ENCODE data around the gene COPS9.

COPS9 gene

GRCh38 chr2:240121675-240122074, 14.4 kb downstream of the COPS9 start:
- no peaks in the 10 kb centered on the region for H4K20me1 ChIP-seq
- no peak overlapping the region for H3K4me3 ChIP-seq
- H3K9ac ChIP-seq: no peak overlapping the region
- no peak overlapping the region for H3K4me2 ChIP-seq
- H3K36me3 ChIP-seq: peaks cover 17% of the 10 kb centered on the region; the same call in 1 of the 2 replicates
- no peaks in the 10 kb centered on the region for H3K4me1 ChIP-seq
- H3K27ac ChIP-seq: no peak overlapping the region
- TF ChIP-seq Cebpa-rat (IDR thresholded peaks at IDR 0.05): no peak
- peaks cover 4% of the 10 kb centered on the region; the same call in 1 of the 2 replicates for H3K9me3 ChIP-seq
- no peaks in the 10 kb centered on the region for H3K27me3 ChIP-seq

GRCh38 chr2:240121190-240121589, 14.9 kb downstream of the COPS9 start:
- no peak overlapping the region for H3K9ac ChIP-seq
- H3K4me1 ChIP-seq: no peaks in the 10 kb centered on the region
- H3K27me3 ChIP-seq: no peaks in the 10 kb centered on the region
- no peak for TF ChIP-seq Cebpa-rat (IDR thresholded peaks at IDR 0.05)
- H4K20me1 ChIP-seq: no peaks in the 10 kb centered on the region
- peaks cover 13% of the 10 kb centered on the region; the same call in 1 of the 2 replicates for H3K36me3 ChIP-seq
- H3K4me3 ChIP-seq: no peak overlapping the region
- no peak overlapping the region for H3K27ac ChIP-seq
- no peak overlapping the region for H3K4me2 ChIP-seq
- H3K9me3 ChIP-seq: peaks cover 4% of the 10 kb centered on the region; the same call in 1 of the 2 replicates

GRCh38 chr2:240114233-240114632, 21.9 kb downstream of the COPS9 start:
- Histone ChIP-seq H3K27ac (no peak overlapping the region), H3K9ac (no peak overlapping the region), H3K36me3 (no peaks in the 10 kb centered on the region), H3K4me3 (no peak overlapping the region), H3K27me3 (no peaks in the 10 kb centered on the region), H3K4me1 (no peaks in the 10 kb centered on the region), H4K20me1 (no peaks in the 10 kb centered on the region), H3K9me3 (peaks cover 4% of the 10 kb centered on the region; the same call in 1 of the 2 replicates), H3K4me2 (no peak overlapping the region)
- TF ChIP-seq Cebpa-rat (IDR thresholded peaks at IDR 0.05): no peak

GRCh38 chr2:240112914-240113690, 23.0 kb downstream of the COPS9 start:
- Histone ChIP-seq H3K4me3 (no peak overlapping the region), H3K4me1 (no peaks in the 10 kb centered on the region), H3K9ac (no peak overlapping the region), H3K27ac (no peak overlapping the region), H3K4me2 (no peak overlapping the region), H3K36me3 (no peaks in the 10 kb centered on the region), H4K20me1 (no peaks in the 10 kb centered on the region), H3K9me3 (no peaks in the 10 kb centered on the region), H3K27me3 (no peaks in the 10 kb centered on the region)
- no peak for TF ChIP-seq Cebpa-rat (IDR thresholded peaks at IDR 0.05)

- Histone ChIP-seq H3K9me3 (no peaks in the 10 kb centered on the region), H3K9ac (no peak overlapping the region), H3K27ac (no peak overlapping the region), H3K36me3 (no peaks in the 10 kb centered on the region), H3K27me3 (no peaks in the 10 kb centered on the region), H3K4me3 (no peak overlapping the region), H3K4me1 (no peaks in the 10 kb centered on the region), H3K4me2 (no peak overlapping the region), H4K20me1 (no peaks in the 10 kb centered on the region)
- TF ChIP-seq Cebpa-rat (IDR thresholded peaks at IDR 0.05): no peak
Observed at GRCh38 chr2:240111253-240111652, 24.9 kb downstream of the COPS9 start.

DNA sequence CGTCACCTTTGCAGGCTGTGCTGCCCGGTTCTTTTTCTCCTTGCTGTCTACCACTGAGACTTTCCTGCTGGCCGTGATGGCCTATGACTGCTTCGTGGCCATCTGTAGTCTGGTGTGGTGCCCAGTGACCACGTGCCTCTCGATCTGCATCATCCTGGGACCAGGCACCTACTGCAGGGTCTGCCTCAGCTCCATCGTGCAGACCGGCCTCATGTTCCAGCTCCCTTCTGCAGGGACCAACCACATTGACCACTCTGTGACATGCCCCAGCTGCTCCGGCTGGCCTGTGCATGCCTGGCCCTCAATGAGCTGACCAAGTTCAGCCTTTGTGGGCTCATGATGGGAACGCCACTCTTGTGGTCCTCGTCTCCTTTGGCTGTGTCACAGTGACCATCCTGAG, 26.7 kb downstream of the COPS9 start:
- Histone ChIP-seq H3K9me3 (no peaks in the 10 kb centered on the region), H3K9ac (no peak overlapping the region), H4K20me1 (no peaks in the 10 kb centered on the region), H3K27ac (no peak overlapping the region), H3K4me2 (no peak overlapping the region), H3K27me3 (no peaks in the 10 kb centered on the region), H3K36me3 (no peaks in the 10 kb centered on the region), H3K4me1 (no peaks in the 10 kb centered on the region; the same call in 1 of the 2 replicates), H3K4me3 (no peak overlapping the region)
- TF ChIP-seq Cebpa-rat (IDR thresholded peaks at IDR 0.05): no peak

GRCh38 chr2:240107477-240107796, 28.7 kb downstream of the COPS9 start:
- no peak overlapping the region for H3K4me3 ChIP-seq
- H3K9ac ChIP-seq: no peak overlapping the region
- no peaks in the 10 kb centered on the region for H4K20me1 ChIP-seq
- no peaks in the 10 kb centered on the region for H3K9me3 ChIP-seq
- no peaks in the 10 kb centered on the region; the same call in 1 of the 2 replicates for H3K4me1 ChIP-seq
- H3K27ac ChIP-seq: no peak overlapping the region
- no peaks in the 10 kb centered on the region for H3K27me3 ChIP-seq
- H3K4me2 ChIP-seq: no peak overlapping the region
- no peak for TF ChIP-seq Cebpa-rat (IDR thresholded peaks at IDR 0.05)
- H3K36me3 ChIP-seq: no peaks in the 10 kb centered on the region

DNA sequence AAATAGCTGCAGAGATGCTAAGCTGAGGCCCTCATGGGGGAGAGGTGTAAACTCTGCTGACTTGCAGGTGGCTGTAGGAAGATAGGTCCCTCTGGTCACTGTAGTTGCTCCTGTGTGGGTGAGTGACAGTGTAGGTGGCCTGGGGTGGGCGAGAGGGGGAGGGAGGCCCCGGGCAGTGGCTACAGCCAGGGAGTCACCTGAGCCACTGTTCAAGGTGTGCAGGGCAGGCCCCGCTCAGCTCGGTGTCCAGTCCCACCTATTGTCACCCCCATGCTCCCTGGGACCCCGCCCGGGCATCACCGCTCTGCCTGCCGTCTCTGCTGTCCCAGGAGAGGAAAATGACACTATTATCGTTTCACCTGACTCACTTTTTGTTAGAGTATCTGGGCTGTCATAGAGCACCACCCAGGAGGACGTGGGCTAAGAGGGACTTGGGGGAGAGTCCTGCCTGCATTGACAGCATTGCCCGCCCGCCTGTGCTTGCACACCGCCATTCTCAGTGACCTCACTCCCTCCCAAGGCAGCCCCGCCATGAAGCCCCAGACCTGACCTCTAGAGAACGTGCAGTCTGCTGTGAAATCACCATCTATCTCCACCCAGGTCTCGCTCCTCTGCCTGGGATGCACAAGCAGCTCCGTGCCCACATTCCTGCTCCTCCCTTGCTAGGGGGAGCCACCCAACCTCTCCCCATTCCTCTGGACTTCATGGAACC, 29.2 kb downstream of the COPS9 start:
- no peaks in the 10 kb centered on the region for H4K20me1 ChIP-seq
- H3K36me3 ChIP-seq: no peaks in the 10 kb centered on the region
- H3K4me2 ChIP-seq: no peak overlapping the region
- H3K27ac ChIP-seq: no peak overlapping the region
- H3K4me3 ChIP-seq: no peak overlapping the region
- H3K9me3 ChIP-seq: no peaks in the 10 kb centered on the region
- H3K4me1 ChIP-seq: no peaks in the 10 kb centered on the region; the same call in 1 of the 2 replicates
- no peaks in the 10 kb centered on the region for H3K27me3 ChIP-seq
- no peak for TF ChIP-seq Cebpa-rat (IDR thresholded peaks at IDR 0.05)
- H3K9ac ChIP-seq: no peak overlapping the region

DNA sequence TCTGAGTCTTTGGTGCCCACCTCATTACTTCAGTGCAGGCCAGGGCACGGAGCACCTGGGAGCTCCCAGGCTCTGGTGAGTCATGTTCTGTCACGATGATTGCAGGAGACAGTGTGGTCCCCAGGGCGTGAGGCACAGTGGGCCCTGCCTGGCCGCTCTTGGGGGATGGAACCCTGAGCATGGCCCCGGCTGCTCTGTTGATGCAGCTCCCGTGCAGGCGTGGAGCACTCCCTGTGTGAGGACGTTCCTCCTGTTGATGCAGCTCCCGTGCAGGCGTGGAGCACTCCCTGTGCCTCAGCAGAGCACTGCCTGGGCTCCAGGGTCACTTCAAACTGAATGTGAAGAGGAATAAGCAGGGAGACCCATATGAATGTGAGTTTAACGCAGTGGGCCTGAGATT, 30.1 kb downstream of the COPS9 start:
- Histone ChIP-seq H3K9ac (no peak overlapping the region), H3K4me1 (no peaks in the 10 kb centered on the region; the same call in 1 of the 2 replicates), H4K20me1 (no peaks in the 10 kb centered on the region), H3K4me2 (no peak overlapping the region), H3K4me3 (no peak overlapping the region), H3K9me3 (no peaks in the 10 kb centered on the region), H3K36me3 (no peaks in the 10 kb centered on the region), H3K27ac (no peak overlapping the region), H3K27me3 (no peaks in the 10 kb centered on the region)
- no peak for TF ChIP-seq Cebpa-rat (IDR thresholded peaks at IDR 0.05)

GRCh38 chr2:240103136-240103535, 33.0 kb downstream of the COPS9 start:
- no peaks in the 10 kb centered on the region for H3K27me3 ChIP-seq

More at GRCh38 chr2:240103136-240103535, 33.0 kb downstream of the COPS9 start:
- no peaks in the 10 kb centered on the region; the same call in 1 of the 2 replicates for H3K4me1 ChIP-seq
- H3K4me2 ChIP-seq: no peak overlapping the region
- no peak for TF ChIP-seq Cebpa-rat (IDR thresholded peaks at IDR 0.05)
- H3K9me3 ChIP-seq: no peaks in the 10 kb centered on the region
- no peak overlapping the region for H3K4me3 ChIP-seq
- H3K27ac ChIP-seq: no peak overlapping the region
- no peaks in the 10 kb centered on the region for H4K20me1 ChIP-seq
- no peaks in the 10 kb centered on the region for H3K36me3 ChIP-seq
- H3K9ac ChIP-seq: no peak overlapping the region

Data from BLaER1 (cell line).